AG10803 (cell line): ENCODE results near the gene SARS2.

Source experiments
- DNase-seq: peaks from one replicate; pipeline ENCODE4 v3.0.0; 2010; ENCODE audit warnings: low read depth
- H3K4me3 ChIP-seq: 2 replicates; pipeline ENCODE4 v1.5.1; 2011; ENCODE audit warnings: mild to moderate bottlenecking, low read length, control low read depth
- TF ChIP-seq, protein P1 (sequence below): conservative IDR thresholded peaks from 2 replicates; pipeline ENCODE4 v1.5.1; 2011; ENCODE audit warnings: mild to moderate bottlenecking, low read length, control low read depth, inconsistent platforms

Gene SARS2

GRCh38 chr19:38899447-38900201, 30.9 kb downstream of the SARS2 start, which contains the start of the genes NFKBIB and SIRT2:
Gene NFKBIB, plus strand, starts transcription at chr19:38899969. Its CDS starts 64 bp downstream, at chr19:38900033.
Gene SIRT2, minus strand, starts transcription at chr19:38899618. Its CDS starts 97 bp downstream, at chr19:38899521.
- peak within 1 kb of the TSS; percentile 93 for H3K4me3 ChIP-seq
- DNase-seq = peak; percentile 99
- TF ChIP-seq, protein P1, sequence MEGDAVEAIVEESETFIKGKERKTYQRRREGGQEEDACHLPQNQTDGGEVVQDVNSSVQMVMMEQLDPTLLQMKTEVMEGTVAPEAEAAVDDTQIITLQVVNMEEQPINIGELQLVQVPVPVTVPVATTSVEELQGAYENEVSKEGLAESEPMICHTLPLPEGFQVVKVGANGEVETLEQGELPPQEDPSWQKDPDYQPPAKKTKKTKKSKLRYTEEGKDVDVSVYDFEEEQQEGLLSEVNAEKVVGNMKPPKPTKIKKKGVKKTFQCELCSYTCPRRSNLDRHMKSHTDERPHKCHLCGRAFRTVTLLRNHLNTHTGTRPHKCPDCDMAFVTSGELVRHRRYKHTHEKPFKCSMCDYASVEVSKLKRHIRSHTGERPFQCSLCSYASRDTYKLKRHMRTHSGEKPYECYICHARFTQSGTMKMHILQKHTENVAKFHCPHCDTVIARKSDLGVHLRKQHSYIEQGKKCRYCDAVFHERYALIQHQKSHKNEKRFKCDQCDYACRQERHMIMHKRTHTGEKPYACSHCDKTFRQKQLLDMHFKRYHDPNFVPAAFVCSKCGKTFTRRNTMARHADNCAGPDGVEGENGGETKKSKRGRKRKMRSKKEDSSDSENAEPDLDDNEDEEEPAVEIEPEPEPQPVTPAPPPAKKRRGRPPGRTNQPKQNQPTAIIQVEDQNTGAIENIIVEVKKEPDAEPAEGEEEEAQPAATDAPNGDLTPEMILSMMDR = no peak

GRCh38 chr19:38898788-38899446, 31.6 kb downstream of the SARS2 start:
- DNase-seq = peak; percentile 21
- peak overlapping the region; percentile 93 for H3K4me3 ChIP-seq
- TF ChIP-seq, protein P1 = no peak

DNA sequence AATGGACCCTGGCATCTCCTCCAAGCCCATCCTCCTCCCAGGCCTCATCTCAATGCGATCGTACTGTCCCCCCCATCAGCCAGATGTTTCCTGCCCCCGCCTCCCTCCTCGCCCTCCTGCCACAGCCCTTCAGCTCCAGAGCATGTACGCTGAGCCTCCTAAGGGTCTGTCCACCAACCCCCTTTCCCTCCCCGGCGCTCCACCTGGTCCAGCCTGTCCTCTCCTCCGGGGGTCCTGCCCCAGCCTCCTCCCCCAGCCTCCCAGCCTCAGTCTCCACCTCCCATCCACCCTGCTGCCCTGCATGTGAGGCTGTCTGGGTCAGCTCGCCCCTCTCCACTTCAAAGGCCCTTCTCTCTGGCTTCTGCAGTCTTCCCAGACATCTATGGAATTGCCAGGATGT, 35.6 kb downstream of the SARS2 start:
- no peak for DNase-seq
- H3K4me3 ChIP-seq = no peak overlapping the region
- TF ChIP-seq, protein P1 = no peak

DNA sequence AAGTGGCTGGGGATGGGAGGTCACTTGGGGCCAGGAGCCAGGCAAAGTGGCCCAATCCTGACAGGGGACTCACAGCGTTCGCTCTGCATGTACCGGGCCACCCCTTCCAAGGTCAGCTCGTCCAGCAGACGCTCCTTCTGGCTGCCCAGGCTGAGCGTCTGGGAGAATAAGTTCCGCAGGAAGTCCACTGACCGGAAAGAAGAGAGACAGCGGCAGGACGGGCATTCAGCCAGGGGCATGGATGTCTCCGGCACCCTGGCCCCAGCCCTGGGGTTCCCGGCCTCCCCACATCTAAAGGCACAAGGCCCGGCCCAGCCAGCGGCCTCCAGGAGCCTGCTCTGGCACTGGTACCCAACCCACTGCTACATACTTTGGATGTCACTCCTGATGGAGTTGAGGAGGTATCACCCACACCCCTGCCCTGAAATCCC, 37.2 kb downstream of the SARS2 start:
- no peak for DNase-seq
- TF ChIP-seq, protein P1 = no peak
- H3K4me3 ChIP-seq = no peak overlapping the region

GRCh38 chr19:38892841-38893240, 37.7 kb downstream of the SARS2 start:
- H3K4me3 ChIP-seq = no peak overlapping the region
- TF ChIP-seq, protein P1 = no peak
- no peak for DNase-seq

- TF ChIP-seq, protein P1 = no peak
- no peak overlapping the region for H3K4me3 ChIP-seq
- DNase-seq = no peak
Measured at GRCh38 chr19:38891771-38892170, 38.8 kb downstream of the SARS2 start.
